ENCODE data around the gene ARHGEF6.
"Not testable (repeated sequence)": the region's sequence is repeated elsewhere in the genome, so short reads cannot be mapped to it uniquely, and the experiment has no call there.

The ARHGEF6 gene, protein sequence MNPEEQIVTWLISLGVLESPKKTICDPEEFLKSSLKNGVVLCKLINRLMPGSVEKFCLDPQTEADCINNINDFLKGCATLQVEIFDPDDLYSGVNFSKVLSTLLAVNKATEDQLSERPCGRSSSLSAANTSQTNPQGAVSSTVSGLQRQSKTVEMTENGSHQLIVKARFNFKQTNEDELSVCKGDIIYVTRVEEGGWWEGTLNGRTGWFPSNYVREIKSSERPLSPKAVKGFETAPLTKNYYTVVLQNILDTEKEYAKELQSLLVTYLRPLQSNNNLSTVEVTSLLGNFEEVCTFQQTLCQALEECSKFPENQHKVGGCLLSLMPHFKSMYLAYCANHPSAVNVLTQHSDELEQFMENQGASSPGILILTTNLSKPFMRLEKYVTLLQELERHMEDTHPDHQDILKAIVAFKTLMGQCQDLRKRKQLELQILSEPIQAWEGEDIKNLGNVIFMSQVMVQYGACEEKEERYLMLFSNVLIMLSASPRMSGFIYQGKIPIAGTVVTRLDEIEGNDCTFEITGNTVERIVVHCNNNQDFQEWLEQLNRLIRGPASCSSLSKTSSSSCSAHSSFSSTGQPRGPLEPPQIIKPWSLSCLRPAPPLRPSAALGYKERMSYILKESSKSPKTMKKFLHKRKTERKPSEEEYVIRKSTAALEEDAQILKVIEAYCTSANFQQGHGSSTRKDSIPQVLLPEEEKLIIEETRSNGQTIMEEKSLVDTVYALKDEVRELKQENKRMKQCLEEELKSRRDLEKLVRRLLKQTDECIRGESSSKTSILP

DNA sequence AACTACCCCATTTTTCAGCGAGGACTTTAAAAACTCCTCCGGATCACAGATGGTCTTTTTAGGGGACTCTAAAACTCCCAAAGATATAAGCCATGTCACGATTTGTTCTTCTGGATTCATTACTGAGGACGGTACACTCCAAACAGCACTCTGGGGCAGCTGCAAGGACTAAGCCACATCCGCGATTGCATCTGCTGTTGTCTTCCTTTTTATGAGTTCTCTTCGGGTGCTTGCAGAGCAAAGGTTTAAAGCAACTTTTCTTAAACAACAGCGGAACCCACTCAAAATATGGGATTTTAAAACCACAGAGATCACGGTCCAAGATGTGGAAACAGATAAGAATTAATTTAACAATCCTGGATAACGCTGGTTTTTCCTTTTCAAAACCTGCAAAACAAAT lies at the start of gene ARHGEF6:
TSS of gene ARHGEF6 (minus strand) at position 170 of the 400 bp plus-strand sequence. CDS start at position 120, 50 bp downstream.
- Histone ChIP-seq H3K9me3 (no peaks in the 10 kb centered on the region), H3K4me3 (no peak within 1 kb of the TSS), H3K27me3 (ENCODE audit: low read depth) (no peaks in the 10 kb centered on the region), H3K4me1 (no peaks in the 10 kb centered on the region; the same call in 1 of the 2 replicates), H3K36me3 (replicated peaks) (no peaks in the 10 kb centered on the region)
- in situ Hi-C loops (cut with MboI; ENCODE audit: low sequenced_read_pairs) = no loop called here
- no peak for DNase-seq (ENCODE audit: low spot score in 2 of 2)

DNA sequence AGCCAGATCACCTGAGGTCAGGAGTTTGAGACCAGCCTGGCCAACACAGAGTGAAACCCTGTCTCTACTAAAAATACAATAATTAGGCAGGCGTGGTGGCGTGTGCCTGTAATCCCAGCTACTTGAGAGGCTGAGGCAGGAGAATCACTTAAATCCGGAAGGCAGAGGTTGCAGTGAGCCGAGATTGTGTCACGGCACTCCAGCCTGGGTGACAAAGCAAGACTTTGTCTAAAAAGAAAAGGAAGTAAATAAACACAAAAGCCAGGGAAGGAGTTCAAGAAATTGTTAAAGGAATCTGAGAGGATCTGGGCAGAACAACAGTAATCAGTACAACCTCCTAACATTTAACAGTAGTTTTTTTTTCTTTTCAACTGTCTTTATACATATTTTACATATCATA lies 48.7 kb upstream of the ARHGEF6 start:
- Histone ChIP-seq H3K36me3 (replicated peaks) (no peaks in the 10 kb centered on the region), H3K4me3 (no peak overlapping the region), H3K4me1 (no peaks in the 10 kb centered on the region), H3K9me3 (no peaks in the 10 kb centered on the region), H3K27me3 (ENCODE audit: low read depth) (no peaks in the 10 kb centered on the region)
- DNase-seq (ENCODE audit: low spot score in 2 of 2) = no peak
- in situ Hi-C loops (cut with MboI; ENCODE audit: low sequenced_read_pairs) = no loop called here

DNA sequence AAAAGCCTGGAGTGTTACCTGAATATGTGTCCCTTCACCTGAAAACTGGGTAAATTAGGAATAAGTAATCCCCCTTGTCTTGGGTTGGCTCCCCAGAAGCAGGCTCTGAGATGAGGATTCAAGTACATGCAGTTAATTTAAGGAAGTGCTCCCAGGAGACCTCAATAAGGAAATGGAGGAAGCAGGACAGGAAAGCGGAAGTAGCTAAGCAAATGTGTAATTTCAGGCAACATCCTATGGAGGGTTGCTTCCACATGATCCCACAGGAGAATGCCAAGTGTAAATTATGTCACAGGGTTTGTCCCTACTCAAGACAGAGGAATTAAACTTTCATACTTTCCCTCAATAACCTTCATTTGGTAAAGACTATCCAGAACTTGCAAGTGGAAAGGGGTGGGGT lies 48.1 kb upstream of the ARHGEF6 start:
- Histone ChIP-seq H3K36me3 (replicated peaks) (no peaks in the 10 kb centered on the region; the same call in 1 of the 2 replicates), H3K27me3 (ENCODE audit: low read depth) (no peaks in the 10 kb centered on the region), H3K9me3 (no peaks in the 10 kb centered on the region), H3K4me1 (no peaks in the 10 kb centered on the region), H3K4me3 (no peak overlapping the region)
- no peak for DNase-seq (ENCODE audit: low spot score in 2 of 2)
- in situ Hi-C loops (cut with MboI; ENCODE audit: low sequenced_read_pairs) = no loop called here

DNA sequence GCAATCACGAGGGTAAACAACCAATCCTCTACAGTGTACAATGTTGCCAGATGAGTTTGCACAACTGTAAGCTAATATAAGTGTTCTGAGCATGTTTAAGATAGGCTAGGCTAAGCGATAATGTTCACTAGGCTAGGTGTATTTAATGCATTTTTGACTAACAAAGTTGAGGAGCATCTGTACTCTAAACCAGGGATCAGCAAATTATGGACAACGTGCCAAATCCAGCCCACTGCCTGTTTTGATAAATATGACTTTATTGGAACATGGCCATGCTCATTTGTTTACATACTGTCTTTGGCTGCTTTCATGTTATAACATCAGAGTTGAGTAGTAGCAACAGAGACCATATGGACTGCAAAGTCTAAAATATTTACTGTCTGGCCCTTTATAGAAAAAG lies 46.3 kb upstream of the ARHGEF6 start:
- Histone ChIP-seq H3K27me3 (ENCODE audit: low read depth) (no peaks in the 10 kb centered on the region), H3K4me3 (no peak overlapping the region), H3K36me3 (replicated peaks) (no peaks in the 10 kb centered on the region; the same call in 1 of the 2 replicates), H3K9me3 (no peaks in the 10 kb centered on the region), H3K4me1 (no peaks in the 10 kb centered on the region; the same call in 1 of the 2 replicates)
- in situ Hi-C loops (cut with MboI; ENCODE audit: low sequenced_read_pairs) = no loop called here
- DNase-seq (ENCODE audit: low spot score in 2 of 2) = no peak

DNA sequence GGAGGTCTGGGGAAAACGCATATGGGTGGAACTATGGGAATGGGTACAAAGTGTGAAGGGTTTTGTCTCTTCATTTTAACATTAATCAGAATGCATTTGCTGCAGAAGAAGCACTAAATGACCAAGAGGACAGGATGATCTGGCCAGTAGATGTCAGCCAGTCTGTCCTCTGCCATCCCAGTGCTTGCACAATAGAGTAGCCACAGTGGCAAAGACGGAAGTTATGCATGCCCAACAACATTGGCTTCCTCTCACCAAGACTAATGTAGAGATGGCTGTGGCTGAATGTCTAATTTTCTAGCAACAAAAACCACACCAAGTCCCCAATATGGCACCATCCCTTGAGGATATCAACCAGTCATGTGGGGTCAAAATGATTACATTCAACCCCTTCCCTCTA lies 45.0 kb upstream of the ARHGEF6 start:
- no peak for DNase-seq (ENCODE audit: low spot score in 2 of 2)
- no peaks in the 10 kb centered on the region for H3K27me3 ChIP-seq (ENCODE audit: low read depth)
- H3K4me1 ChIP-seq = no peaks in the 10 kb centered on the region; the same call in 1 of the 2 replicates
- H3K36me3 ChIP-seq (replicated peaks) = no peaks in the 10 kb centered on the region; the same call in 1 of the 2 replicates
- no peaks in the 10 kb centered on the region for H3K9me3 ChIP-seq
- no peak overlapping the region for H3K4me3 ChIP-seq
- in situ Hi-C loops (cut with MboI; ENCODE audit: low sequenced_read_pairs) = no loop called here

DNA sequence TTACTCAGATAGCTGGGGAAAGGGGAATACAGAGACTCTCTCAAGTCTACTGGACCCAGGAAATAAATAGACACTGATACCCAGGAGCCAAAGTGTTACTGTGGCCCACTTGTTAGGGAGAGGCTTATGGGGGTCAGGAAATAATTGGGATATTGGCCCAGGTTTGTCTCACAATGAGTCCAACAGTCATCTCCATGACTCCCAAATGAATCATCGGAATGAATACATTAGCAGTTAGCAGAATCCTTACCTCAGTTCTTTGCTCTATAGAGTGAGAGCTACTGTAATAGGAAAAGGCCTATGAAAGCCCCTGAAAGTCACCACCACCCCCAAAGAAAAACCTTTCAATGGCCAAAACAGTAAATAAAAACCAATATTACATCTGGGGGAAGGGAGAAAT lies 42.4 kb upstream of the ARHGEF6 start:
- no peaks in the 10 kb centered on the region for H3K9me3 ChIP-seq
- in situ Hi-C loops (cut with MboI; ENCODE audit: low sequenced_read_pairs) = no loop called here

DNA sequence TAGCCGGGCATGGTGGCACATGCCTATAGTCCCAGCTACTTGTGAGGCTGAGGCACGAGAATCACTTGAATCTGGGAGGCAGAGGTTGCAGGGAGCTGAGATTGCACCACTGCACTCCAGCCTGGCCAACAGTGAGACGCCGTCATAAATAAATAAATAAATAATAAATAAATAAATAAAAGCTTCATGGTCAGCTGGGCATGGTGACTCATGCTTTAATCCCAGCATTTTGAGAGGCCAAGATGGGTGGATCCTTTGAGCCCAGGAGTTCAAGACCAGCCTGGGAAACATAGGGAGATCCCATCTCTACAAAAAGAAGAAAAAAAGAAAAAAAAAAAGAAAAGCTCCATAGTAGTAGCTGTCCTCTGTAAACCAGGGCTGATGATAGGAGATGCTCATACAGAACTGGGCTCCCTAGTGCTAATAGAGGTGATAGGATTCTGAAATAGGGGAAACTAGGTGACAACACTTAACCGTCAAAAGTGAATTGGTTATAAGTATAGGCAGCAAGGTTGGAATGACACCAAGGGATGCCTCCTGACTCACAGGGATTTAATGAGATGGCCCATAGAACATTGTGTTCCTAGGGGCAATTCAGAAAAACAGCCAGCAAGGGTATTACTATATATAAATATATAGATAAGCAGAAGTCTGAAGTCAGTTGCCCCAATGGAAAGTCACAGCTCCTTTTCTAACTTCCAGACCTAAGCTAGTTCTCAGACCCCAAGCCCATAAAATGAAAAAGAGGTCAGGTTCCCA lies 41.8 kb upstream of the ARHGEF6 start:
- Histone ChIP-seq H3K27me3 (ENCODE audit: low read depth) (no peaks in the 10 kb centered on the region), H3K4me3 (no peak overlapping the region), H3K4me1 (no peaks in the 10 kb centered on the region; the same call in 1 of the 2 replicates), H3K36me3 (replicated peaks) (no peaks in the 10 kb centered on the region; the same call in 1 of the 2 replicates), H3K9me3 (no peaks in the 10 kb centered on the region)
- in situ Hi-C loops (cut with MboI; ENCODE audit: low sequenced_read_pairs) = no loop called here
- DNase-seq (ENCODE audit: low spot score in 2 of 2) = no peak

More for the DNA sequence above, 42.4 kb upstream of the ARHGEF6 start:
- no peak overlapping the region for H3K4me3 ChIP-seq
- no peaks in the 10 kb centered on the region; the same call in 1 of the 2 replicates for H3K36me3 ChIP-seq (replicated peaks)
- H3K27me3 ChIP-seq (ENCODE audit: low read depth) = no peaks in the 10 kb centered on the region
- H3K4me1 ChIP-seq = no peaks in the 10 kb centered on the region; the same call in 1 of the 2 replicates
- no peak for DNase-seq (ENCODE audit: low spot score in 2 of 2)

DNA sequence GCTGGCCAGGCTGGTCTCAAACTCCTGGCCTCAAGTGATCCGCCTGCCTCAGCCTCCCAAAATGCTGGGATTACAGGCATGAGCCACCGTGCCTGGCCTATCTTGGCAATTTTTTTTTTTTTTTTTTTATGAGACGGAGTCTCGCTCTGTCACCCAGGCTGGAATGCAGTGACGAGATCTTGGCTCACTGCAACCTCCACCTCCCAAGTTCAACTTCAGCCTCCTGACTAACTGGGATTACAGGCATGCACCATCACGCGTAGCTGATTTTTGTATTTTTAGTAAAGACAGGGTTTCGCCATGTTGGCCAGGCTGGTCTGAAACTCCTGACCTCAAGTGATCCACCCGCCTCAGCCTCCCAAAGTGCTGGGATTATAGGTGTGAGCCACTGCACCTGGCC lies 39.0 kb upstream of the ARHGEF6 start:
- H3K9me3 ChIP-seq; in situ Hi-C loops (cut with MboI; ENCODE audit: low sequenced_read_pairs); H3K27me3 ChIP-seq (ENCODE audit: low read depth); H3K4me1 ChIP-seq; H3K36me3 ChIP-seq (replicated peaks); H3K4me3 ChIP-seq; DNase-seq (ENCODE audit: low spot score in 2 of 2): not testable (repeated sequence)

DNA sequence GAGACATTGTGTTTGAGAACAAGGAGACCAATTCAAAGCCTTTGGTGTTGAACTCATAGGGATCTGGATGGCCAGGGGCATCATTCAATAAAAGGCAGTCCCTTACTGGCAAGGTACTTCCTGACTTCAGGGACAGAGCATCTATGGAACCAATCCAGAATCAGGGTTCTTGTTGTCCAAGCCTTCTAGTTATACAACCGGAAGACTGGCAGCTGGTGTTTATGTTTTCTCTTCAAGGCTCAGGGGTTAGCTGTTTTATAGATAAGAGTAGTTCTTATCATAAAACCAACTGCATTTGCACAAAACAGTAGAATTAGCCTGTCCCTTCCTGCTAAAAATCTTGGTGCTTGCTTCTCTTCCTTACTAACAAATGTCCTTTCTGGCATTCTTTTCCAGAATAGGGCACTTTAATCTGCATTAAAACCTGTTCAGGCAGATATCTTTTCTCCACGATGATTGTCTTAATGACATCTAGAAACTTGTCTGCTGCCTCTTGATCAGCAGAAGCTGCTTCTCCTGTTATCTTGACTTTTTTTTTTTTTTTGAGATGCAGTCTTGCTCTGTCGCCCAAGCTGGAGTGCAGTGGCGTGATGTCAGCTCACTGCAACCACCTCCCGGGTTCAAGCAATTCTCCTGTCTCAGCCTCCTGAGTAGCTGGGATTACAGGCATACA lies 38.4 kb upstream of the ARHGEF6 start:
- Histone ChIP-seq H3K4me3 (no peak overlapping the region), H3K36me3 (replicated peaks) (no peaks in the 10 kb centered on the region; the same call in 1 of the 2 replicates), H3K9me3 (no peaks in the 10 kb centered on the region), H3K27me3 (ENCODE audit: low read depth) (no peaks in the 10 kb centered on the region), H3K4me1 (no peaks in the 10 kb centered on the region; the same call in 1 of the 2 replicates)
- in situ Hi-C loops (cut with MboI; ENCODE audit: low sequenced_read_pairs) = no loop called here
- DNase-seq (ENCODE audit: low spot score in 2 of 2) = no peak

DNA sequence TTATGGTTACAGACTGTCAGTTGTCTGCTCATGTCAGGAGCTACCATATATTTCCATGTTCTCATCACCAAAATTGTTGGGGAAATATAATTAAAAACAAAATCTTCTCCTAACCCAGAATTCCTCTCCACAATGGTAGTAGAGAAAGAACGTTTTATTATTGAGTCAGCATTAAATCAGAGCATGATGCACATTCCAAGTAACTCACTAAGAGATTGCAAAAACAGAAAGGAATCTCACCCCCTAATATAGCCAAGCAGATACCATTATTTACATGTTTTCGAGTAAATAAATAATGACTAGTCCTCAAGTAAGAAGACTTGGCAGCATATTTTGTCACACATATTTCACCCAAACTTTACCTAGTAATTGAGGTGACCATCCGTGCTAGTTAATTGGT lies 36.2 kb upstream of the ARHGEF6 start:
- H3K9me3 ChIP-seq = no peaks in the 10 kb centered on the region
- in situ Hi-C loops (cut with MboI; ENCODE audit: low sequenced_read_pairs) = no loop called here
- H3K36me3 ChIP-seq (replicated peaks) = no peaks in the 10 kb centered on the region
- H3K4me1 ChIP-seq = no peaks in the 10 kb centered on the region; the same call in 1 of the 2 replicates
- H3K27me3 ChIP-seq (ENCODE audit: low read depth) = no peaks in the 10 kb centered on the region
- DNase-seq (ENCODE audit: low spot score in 2 of 2) = no peak
- no peak overlapping the region for H3K4me3 ChIP-seq

DNA sequence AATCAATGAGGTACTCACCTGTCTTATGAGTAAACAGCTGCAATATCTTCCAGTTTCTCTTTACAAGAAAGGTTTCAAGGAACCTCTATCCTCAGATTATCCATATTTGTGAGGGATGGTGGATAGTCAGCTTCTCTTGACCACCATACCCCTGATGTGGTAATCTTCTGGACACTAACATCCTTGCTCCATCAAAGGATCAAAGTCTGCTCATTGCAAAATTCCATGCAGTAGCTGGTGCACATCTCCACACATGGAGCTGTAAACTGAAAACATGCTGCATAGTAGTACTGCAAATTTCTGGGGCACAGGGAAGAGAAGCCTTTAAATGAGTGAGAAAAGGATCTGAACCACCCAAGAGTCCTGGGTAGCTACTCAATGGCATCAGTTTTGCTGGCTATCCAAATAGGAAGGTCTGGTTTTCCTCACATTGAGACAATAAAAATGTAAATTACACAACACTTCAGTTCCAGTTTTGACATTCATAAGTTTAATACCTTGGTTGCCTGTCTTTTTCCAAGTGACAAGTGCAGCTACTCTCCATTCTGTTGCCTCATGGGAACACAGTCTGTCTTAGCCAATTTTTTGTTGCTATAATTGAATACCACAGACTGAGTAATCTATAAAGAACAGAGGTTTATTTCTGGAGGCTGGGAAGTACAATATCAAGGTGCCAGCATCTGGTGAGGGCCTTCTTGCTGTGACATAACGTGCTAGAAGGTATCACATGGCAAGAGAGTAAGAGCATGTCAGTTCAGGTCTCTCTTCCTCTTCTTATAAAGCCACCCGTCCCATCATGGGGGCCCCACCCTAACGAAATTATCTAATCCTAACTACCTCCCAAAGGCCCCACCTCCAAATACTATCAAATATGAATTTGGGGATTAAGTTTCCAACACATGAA lies 34.4 kb upstream of the ARHGEF6 start:
- DNase-seq (ENCODE audit: low spot score in 2 of 2) = no peak
- Histone ChIP-seq H3K9me3 (no peaks in the 10 kb centered on the region), H3K4me1 (no peaks in the 10 kb centered on the region), H3K4me3 (no peak overlapping the region), H3K27me3 (ENCODE audit: low read depth) (no peaks in the 10 kb centered on the region), H3K36me3 (replicated peaks) (no peaks in the 10 kb centered on the region)
- in situ Hi-C loops (cut with MboI; ENCODE audit: low sequenced_read_pairs) = no loop called here

DNA sequence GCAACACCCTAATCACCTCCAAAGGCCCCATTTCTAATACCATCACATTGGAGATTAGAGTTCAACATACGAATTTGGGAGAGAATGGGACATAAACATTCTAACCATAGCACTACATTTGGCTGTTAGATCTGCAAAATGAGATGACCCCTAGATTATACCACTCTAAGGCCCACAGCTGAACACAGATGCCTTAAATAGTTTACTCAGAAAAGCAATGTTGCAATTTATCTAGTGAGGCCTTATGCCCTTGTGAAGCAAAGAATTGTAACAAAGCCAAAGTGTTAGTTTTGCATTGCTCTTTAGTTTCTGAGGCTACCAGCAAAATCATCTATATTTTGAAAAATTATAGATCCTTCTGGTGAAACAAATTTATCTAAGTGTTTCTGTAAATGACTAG lies 31.6 kb upstream of the ARHGEF6 start:
- DNase-seq (ENCODE audit: low spot score in 2 of 2) = no peak
- no peaks in the 10 kb centered on the region for H3K27me3 ChIP-seq (ENCODE audit: low read depth)
- H3K4me3 ChIP-seq = no peak overlapping the region
- no peaks in the 10 kb centered on the region for H3K4me1 ChIP-seq
- in situ Hi-C loops (cut with MboI; ENCODE audit: low sequenced_read_pairs) = no loop called here
- H3K36me3 ChIP-seq (replicated peaks) = no peaks in the 10 kb centered on the region
- H3K9me3 ChIP-seq = no peaks in the 10 kb centered on the region
